Activated CD4-positive, CD25-positive, alpha-beta regulatory T cell (primary cell): ENCODE measurements around the gene MCM7.

Experiments
- DNase-seq, 4 experiments: peaks; one replicate each; lab custom pipeline; 2025; lab: John Stamatoyannopoulos, UW

The MCM7 gene

DNA sequence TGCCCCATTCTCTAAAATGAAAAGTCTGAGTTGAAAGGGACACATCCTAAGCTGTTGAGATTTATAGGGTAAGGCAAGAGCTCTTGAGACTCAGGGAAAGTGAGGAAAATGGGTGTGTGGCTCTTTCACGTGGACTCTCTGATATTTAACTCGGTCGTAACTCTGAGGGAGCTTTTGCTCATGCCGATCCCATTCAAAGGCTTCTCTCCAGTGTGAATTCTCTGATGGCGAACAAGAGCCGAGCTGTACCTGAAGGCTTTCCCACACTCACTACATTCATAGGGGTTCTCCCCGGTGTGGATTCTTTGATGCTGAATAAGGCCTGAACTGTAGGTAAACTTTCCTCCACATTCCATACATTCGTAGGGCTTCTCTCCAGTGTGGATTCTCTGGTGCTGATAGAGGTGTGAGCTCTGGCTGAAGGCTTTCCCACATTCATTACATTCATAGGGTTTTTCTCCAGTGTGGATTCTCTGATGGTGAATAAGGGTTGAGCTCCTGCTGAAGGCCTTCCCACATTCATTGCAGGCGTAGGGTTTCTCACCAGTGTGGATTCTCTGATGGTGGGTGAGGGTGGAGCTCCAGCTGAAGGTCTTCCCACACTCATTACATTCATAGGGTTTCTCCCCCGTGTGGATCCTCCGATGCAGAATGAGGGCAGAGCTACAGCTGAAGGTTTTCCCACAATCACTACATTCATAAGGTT, 30.0 kb downstream of the MCM7 start:
- DNase-seq = no peak

- no peak for DNase-seq
Measured at GRCh38 chr7:100069991-100070390, 31.2 kb downstream of the MCM7 start.

DNA sequence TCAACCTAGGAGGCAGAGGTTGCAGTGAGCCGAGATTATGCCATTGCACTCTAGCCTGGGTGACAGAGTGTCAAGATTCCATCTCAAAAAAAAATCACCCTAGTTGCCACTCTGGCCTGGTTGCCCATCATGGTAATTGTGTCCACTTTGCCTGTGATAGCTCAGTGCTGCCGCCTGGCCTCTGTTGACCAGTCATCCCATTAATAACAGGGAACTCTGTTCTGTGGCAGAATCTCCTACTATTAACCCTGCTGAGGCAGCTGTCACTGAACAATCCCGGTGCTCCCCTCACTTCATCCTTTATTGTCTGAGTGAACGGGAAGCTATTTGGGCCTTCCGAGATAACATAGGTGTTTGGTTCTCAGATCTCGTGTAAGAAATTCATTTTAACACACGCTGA, 34.2 kb downstream of the MCM7 start:
- no peak for DNase-seq

DNA sequence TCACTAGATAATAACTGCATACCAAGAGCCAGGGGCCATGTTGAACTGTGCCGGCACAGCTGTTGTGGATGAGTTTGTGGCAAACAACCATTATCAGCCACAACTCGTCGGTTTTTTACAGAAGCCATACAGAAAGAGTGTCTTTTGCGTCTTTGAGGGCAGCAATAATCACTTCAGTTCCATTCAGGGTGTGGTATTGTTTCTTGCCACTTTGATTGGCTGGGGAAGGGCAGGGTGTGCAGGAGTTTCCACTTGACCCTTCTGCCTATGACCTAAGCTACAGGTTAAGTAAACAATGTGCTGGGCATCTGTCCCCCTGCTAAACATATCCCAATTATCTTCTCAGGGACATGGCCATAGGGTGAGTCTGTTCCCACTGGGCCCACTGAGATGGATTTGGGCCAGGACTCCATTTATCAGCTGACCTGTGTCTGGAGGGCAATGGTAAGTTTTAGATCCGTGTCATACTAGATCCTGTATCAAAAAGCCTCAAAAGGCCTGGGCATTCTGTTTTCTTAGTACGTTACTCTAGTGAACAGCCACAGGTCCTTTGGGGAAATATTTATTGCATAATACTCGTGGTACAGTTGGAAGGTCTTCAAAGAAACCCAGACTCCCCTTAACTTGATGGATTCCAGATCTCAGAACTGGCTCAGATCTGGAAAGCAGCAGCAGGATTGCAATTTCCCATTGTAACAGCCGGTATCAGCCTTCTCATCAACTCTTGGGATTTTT, 35.6 kb downstream of the MCM7 start:
- DNase-seq = no peak

DNA sequence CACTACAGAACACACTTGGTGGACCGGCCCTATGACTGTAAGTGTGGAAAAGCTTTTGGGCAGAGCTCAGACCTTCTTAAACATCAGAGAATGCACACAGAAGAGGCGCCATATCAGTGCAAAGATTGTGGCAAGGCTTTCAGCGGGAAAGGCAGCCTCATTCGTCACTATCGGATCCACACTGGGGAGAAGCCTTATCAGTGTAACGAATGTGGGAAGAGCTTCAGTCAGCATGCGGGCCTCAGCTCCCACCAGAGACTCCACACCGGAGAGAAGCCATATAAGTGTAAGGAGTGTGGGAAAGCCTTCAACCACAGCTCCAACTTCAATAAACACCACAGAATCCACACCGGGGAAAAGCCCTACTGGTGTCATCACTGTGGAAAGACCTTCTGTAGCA, 37.0 kb downstream of the MCM7 start:
- no peak for DNase-seq

DNA sequence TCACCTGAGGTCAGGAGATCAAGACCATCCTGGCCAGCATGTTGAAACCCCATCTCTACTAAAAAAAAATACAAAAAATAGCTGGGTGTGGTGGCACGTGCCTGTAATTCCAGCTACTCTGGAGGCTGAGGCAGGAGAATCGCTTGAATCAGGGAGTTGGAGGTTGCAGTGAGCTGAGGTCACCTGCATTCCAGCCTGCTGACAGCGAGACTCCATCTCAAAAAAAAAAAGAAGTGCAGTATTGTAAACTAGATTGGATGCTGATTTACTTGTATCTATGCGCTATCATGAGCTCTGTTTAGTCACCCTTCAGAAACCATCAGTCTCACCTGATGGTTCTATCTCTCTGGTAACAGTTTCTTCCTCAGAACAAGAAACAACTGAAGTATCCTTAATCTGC, 37.8 kb downstream of the MCM7 start:
- no peak for DNase-seq

DNA sequence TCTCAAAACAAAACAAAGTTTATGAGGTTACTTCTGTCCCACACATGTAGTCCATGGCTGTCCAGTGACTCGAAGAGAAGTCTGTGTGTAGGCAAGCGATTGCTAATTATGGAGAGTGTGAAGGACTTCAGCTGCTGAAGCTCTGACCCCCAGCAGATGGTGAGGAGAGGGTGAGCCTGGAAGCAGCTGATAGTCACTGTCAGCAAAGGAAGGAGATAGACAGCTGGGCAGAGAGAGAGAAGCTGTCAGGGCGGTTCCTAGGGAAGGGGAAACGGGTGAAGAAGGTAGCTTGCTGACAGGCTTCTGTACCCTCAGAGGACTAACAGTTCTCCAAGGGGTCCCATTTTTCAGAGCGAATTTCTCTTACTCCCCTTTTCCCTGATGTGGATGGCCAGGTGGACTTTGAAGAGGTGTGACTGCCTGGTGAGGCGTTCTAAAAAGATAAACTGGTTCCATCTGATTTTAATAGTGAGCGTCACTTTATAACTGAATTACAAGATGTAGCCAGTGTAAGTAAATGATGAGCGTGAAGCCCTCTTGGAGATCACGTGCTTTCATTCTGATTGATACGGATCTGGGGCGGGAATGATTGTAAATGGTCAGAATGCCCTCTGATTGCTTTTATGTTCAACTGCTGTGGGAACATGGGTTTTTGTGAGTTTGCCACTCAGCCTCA, 39.5 kb downstream of the MCM7 start:
- no peak for DNase-seq

GRCh38 chr7:100059251-100059739, 41.9 kb downstream of the MCM7 start:
- DNase-seq = no peak

DNA sequence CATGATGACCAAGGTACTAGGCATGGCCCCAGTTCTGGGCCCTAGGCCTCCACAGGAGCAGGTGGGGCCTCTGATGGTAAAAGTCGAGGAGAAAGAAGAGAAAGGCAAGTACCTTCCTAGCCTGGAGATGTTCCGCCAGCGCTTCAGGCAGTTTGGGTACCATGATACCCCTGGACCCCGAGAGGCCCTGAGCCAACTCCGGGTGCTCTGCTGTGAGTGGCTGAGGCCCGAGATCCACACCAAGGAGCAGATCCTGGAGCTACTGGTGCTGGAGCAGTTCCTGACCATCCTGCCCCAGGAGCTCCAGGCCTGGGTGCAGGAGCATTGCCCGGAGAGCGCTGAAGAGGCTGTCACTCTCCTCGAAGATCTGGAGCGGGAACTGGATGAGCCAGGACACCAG, 44.2 kb downstream of the MCM7 start:
- no peak for DNase-seq

GRCh38 chr7:100053215-100053614, 48.0 kb downstream of the MCM7 start:
- DNase-seq = no peak

DNA sequence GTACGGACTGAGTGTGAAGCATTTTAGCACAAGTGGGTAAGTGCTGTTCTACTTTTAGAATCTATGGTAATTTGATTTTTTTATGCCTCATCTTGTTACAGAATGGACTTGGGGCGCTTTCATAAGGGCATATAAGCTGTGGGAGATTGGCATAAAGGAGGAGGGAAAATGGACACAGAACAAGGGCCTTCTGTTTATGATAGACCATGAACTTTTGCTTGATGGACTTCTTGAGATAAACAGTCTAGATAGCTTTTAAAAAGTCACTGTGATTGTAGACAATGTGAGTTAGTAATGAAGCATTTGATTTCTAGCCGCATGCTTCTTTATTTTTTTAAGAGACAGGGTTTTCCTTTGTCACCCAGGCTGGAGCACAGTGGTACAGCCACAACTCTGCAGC, 49.6 kb downstream of the MCM7 start:
- no peak for DNase-seq

DNA sequence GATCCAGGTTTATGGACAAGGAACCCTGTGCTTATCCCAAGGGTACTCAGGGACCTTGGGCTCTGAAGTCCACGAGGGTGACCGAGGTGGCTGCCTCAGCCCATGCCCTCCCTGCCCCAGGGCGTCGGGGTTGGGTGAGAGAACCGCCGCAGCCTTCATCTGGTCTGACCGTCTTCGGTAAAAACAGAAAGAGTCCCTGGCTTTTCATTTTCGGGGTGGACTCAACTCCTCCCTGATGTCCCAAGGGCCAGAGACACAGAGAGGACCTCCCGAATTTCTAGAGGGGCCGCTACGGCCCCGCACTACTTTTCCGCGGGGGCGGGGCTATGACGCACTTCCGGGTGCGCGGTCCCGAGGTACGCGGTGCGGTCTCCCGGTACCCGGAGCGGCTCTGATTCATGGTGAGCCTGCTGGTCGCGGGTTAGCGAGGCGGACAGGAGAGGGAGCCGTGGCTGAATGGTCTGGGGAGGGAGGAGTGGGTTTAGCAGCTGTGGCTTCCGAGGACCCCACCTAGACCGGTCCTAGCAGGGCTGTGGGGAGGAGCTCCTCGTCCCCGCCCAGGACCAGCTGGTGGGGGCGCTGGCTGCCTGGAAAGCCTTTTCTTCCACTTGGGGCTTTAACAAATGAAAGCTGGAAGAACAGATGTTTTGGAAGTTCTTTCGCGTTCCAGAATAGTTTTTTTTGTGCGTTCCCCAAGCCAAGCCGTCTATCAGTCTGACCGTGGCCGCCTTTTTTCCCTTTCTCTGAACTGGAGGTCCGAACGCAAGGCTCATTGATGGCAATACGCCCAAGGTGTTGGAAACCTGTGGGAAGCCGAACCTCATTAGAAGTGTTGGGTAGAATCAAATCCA, 51.5 kb downstream of the MCM7 start, which contains the start of gene ZSCAN21:
Gene ZSCAN21, plus strand, starts transcription at position 334 of the 851 bp plus-strand sequence. CDS start 7,233 bp downstream, outside the sequence.
- peak; percentile 60 to 68 (median 65) for DNase-seq

DNA sequence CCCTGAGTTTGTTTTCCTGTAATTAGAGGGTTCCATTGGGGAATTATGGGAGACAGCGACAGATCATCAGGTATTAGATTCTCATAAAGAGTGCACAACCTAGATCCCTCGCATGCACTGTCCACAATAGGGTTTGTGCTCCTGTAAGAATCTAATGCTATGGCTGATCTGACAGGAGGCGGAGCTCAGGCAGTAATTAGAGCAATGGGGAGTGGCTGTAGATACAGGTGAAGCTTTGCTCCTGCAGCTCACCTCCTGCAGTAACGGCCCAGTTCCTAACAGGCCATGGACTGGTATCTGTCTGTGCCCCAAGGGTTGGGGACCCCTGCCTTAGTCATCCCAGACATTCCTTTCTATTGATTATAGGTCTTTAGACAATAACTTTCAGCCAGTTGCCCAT, 52.5 kb downstream of the MCM7 start:
- no peak for DNase-seq

DNA sequence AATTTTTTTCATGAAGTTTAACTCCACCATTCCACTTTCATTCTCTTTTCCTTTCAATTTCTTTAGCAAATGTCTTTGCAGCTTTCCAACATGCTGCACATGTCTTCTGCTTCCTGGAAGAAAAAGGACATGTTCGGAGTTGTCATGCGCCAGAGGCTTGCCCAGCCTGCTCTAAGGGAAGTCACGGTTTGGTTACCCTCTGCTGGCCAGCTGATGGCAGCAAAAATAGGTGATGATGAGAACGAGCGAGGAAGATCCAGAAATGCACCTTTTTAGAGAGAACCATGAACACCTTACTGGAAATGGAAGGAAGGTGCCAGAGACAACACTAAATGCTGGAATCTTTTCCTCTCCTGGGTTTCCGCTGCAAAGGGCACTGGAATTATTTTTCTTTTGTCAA, 56.5 kb downstream of the MCM7 start:
- no peak for DNase-seq
